Breast epithelium (tissue), 3 donors: ENCODE measurements around the gene RRAD.

ENCODE experiments used
- CTCF ChIP-seq, 3 donors: fragments of 450-650 bp; IDR thresholded peaks; one replicate each; pipeline ENCODE4 v1.5.1; 2016 to 2017; ENCODE audit warnings: antibody characterized with exemption in 3 of 3, mild to moderate bottlenecking in 3 of 3, moderate library complexity in 3 of 3
- POLR2A ChIP-seq: fragments of 450-650 bp; IDR thresholded peaks from one replicate; pipeline ENCODE4 v1.6.1; 2016; ENCODE audit warnings: antibody characterized with exemption, mild to moderate bottlenecking, moderate library complexity

- TF ChIP-seq POLR2A (no peak), CTCF (IDR thresholded peaks at IDR 0.05) (no peak)
Observed at GRCh38 chr16:66935314-66936011, 10.1 kb upstream of the RRAD start, which contains the start of gene CES2.
